SK-N-SH (cell line): ENCODE data around the gene DMBT1.

Experiments used
- CTCF ChIP-seq: fragments of 200-600 bp; sonication (generic); IDR thresholded peaks from 2 replicates; pipeline ENCODE4 v1.6.1; 2017; ENCODE audit warnings: antibody characterized with exemption, mild to moderate bottlenecking, moderate library complexity
- EP300 ChIP-seq, 2 experiments: IDR thresholded peaks; 2 replicates each; pipeline versions ENCODE4 v1.4.0 to v1.6.1; 2012; ENCODE audit warnings: borderline replicate concordance in 1 of 2, low read depth in 1 of 2, low read length in 1 of 2
- JUND ChIP-seq: IDR thresholded peaks from 2 replicates; pipeline ENCODE4 v1.4.0; 2012
- MXI1 ChIP-seq: IDR thresholded peaks from 2 replicates; pipeline ENCODE4 v1.6.1; 2012; ENCODE audit warnings: mild to moderate bottlenecking, low read depth, low read length, improper control_type of control experiment
- PBX3 ChIP-seq: IDR thresholded peaks from 2 replicates; pipeline ENCODE4; 2012
- POLR2AphosphoS5 ChIP-seq: IDR thresholded peaks from 2 replicates; pipeline ENCODE4 v1.6.1; 2012; ENCODE audit warnings: low read depth, low read length
- RCOR1 ChIP-seq: fragments of 150-350 bp; IDR thresholded peaks from 2 replicates; pipeline ENCODE4 v1.6.1; 2017; ENCODE audit warnings: antibody characterized with exemption, low read length
- YY1 ChIP-seq: IDR thresholded peaks from 2 replicates; pipeline ENCODE4 v1.4.0; 2012; ENCODE audit warnings: low read depth, mild to moderate bottlenecking

- TF ChIP-seq POLR2AphosphoS5 (no peak), MXI1 (no peak), JUND (no peak), CTCF (no peak), EP300 (IDR thresholded peaks at IDR 0.05; ENCODE audit: borderline replicate concordance in 1 of 2, low read depth in 1 of 2, low read length in 1 of 2) (no peak), YY1 (no peak), PBX3 (no peak), RCOR1 (no peak)
These were observed 132.2 kb downstream of the DMBT1 start for GRCh38 chr10:122692744-122693143.
